ENCODE measurements around the gene LAMA1. TPM values are rescaled to one million over a fixed set of nuclear protein-coding genes. Genes with fewer than 3 reads are reported as not detected.

Gene LAMA1
- total RNA-seq, 4 donors from 2014 or later = 0.48 to 2.9 (median 2.6) TPM; not detected in 1

DNA sequence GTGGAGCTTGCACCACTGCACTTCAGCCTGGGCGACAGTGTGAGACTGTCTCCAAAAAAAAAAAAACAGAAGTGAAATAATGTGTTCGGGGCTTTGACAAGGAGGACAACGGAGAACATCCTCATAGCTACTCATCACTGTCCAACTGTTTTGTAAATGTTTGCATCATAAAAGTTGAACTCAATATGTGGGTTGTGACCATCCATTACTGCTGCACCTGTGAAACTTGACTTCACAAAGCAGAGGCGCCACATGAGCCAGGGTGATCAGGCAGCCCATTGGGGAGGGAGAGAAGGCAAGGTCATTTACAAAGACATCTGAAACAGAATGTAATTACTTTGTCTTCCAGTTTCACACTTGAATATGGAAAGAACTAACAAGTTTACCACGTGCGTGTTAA is 61.6 kb downstream of the LAMA1 start:
- in situ Hi-C loops (cut with MboI; ENCODE audit: low pct_ligation_motif_present in 1 of 4, low pct_unique_long_range_greater_than_20kb in 1 of 4, low sequenced_read_pairs in 3 of 4) (no loop called here), intact Hi-C loops (cut with DNase I; ENCODE audit: low total_unique reads) (no loop called here)
- no peaks in the 10 kb centered on the region for H3K27me3 ChIP-seq
- H3K4me3 ChIP-seq = no peak overlapping the region
- TF ChIP-seq POLR2A (IDR thresholded peaks at IDR 0.05) = no peak
- TF ChIP-seq, protein P1, sequence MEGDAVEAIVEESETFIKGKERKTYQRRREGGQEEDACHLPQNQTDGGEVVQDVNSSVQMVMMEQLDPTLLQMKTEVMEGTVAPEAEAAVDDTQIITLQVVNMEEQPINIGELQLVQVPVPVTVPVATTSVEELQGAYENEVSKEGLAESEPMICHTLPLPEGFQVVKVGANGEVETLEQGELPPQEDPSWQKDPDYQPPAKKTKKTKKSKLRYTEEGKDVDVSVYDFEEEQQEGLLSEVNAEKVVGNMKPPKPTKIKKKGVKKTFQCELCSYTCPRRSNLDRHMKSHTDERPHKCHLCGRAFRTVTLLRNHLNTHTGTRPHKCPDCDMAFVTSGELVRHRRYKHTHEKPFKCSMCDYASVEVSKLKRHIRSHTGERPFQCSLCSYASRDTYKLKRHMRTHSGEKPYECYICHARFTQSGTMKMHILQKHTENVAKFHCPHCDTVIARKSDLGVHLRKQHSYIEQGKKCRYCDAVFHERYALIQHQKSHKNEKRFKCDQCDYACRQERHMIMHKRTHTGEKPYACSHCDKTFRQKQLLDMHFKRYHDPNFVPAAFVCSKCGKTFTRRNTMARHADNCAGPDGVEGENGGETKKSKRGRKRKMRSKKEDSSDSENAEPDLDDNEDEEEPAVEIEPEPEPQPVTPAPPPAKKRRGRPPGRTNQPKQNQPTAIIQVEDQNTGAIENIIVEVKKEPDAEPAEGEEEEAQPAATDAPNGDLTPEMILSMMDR (IDR thresholded peaks at IDR 0.05) = no peak
- no peak for TF ChIP-seq EP300 (IDR thresholded peaks at IDR 0.05; ENCODE audit: low read depth)
- TF ChIP-seq POLR2AphosphoS5 (IDR thresholded peaks at IDR 0.05) = no peak
- DNase-seq = no peak
- no peaks in the 10 kb centered on the region for H3K4me1 ChIP-seq
- no peaks in the 10 kb centered on the region for H3K36me3 ChIP-seq
- no peak overlapping the region for H3K27ac ChIP-seq
- 80 to 86% methylated on average over 5 to 6 of the region's 6 CpGs for WGBS, 2 donors (ENCODE audit: low coverage in 1 of 2)
- no peaks in the 10 kb centered on the region for H3K9me3 ChIP-seq

DNA sequence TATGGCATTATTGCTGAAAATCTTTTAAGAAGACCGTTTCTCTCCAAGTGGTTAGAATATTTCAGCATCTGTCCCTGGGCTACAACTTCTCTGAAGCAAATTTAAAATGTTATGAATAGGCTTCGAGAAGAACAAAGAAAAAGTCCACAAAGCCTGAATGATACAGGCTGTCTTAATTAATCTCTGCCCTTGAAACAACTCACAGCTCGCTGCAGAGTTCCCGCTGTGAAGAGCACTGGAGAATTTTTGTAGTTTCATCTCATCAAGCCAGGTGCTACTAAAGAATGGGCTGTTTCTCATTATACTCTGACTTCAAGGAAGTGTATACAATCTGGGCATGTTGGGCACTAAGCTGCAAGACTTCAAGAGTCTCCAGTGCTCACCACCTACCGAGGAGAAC is 67.6 kb downstream of the LAMA1 start:
- Histone ChIP-seq H3K36me3 (no peaks in the 10 kb centered on the region), H3K9me3 (no peaks in the 10 kb centered on the region), H3K4me1 (no peaks in the 10 kb centered on the region), H3K4me3 (no peak overlapping the region), H3K27me3 (no peaks in the 10 kb centered on the region), H3K27ac (no peak overlapping the region)
- no peak for DNase-seq
- TF ChIP-seq, protein P1 (IDR thresholded peaks at IDR 0.05) = no peak
- TF ChIP-seq POLR2A (IDR thresholded peaks at IDR 0.05) (no peak), POLR2AphosphoS5 (IDR thresholded peaks at IDR 0.05) (no peak), EP300 (IDR thresholded peaks at IDR 0.05; ENCODE audit: low read depth) (no peak)
- 79 to 87% methylated on average over 3 to 5 of the region's 5 CpGs for WGBS, 2 donors (ENCODE audit: low coverage in 1 of 2)
- in situ Hi-C loops (cut with MboI; ENCODE audit: low pct_ligation_motif_present in 1 of 4, low pct_unique_long_range_greater_than_20kb in 1 of 4, low sequenced_read_pairs in 3 of 4) (no loop called here), intact Hi-C loops (cut with DNase I; ENCODE audit: low total_unique reads) (no loop called here)

DNA sequence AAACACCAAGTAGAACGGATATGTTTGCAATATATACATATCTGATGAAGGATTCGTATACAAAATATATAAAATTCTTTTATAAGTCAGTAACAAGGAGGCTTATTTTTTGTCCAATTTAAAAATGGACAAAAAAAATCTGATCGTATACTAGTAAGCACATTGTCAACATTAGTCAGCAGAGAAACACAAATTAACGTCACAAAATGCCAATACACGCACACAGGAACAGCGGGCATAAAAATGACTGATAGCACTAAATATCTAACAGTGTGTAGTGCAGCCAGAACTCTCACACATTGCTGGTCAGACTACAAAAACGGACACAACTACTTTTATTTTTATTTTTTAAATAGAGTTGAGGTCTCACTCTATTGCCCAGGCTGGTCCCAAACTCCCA is 69.5 kb downstream of the LAMA1 start:
- Histone ChIP-seq H3K27ac (no peak overlapping the region), H3K36me3 (no peaks in the 10 kb centered on the region), H3K9me3 (no peaks in the 10 kb centered on the region), H3K4me3 (no peak overlapping the region), H3K27me3 (no peaks in the 10 kb centered on the region), H3K4me1 (no peaks in the 10 kb centered on the region)
- 74 to 81% methylated on average over 7 of the region's 7 CpGs for WGBS, 2 donors (ENCODE audit: low coverage in 1 of 2)
- intact Hi-C loops (cut with DNase I; ENCODE audit: low total_unique reads) = no loop called here
- DNase-seq = no peak
- TF ChIP-seq POLR2AphosphoS5 (IDR thresholded peaks at IDR 0.05) (no peak), POLR2A (IDR thresholded peaks at IDR 0.05) (no peak)
- TF ChIP-seq, protein P1 (IDR thresholded peaks at IDR 0.05) = no peak
- in situ Hi-C loops (cut with MboI; ENCODE audit: low pct_ligation_motif_present in 1 of 4, low pct_unique_long_range_greater_than_20kb in 1 of 4, low sequenced_read_pairs in 3 of 4) = no loop called here

DNA sequence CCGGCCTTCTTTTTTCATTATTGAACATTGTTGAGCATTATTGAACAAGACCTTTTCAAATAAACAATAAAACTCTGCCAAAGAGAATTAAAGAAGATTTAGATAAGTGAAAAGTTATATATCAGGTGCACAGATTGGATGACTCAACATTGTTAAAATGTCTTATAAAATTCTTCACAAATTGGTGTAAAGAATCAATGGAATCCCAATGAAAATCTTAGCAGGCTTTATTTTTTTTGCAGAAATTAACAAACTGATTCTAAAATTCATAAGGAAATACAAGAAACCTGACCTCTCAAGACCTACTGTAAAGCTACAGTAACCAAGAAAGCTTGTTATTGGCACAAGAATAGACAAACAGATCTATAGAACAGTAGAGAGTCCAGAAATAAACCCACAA is 70.3 kb downstream of the LAMA1 start:
- intact Hi-C loops (cut with DNase I; ENCODE audit: low total_unique reads) = no loop called here
- Histone ChIP-seq H3K36me3 (no peaks in the 10 kb centered on the region), H3K4me1 (no peaks in the 10 kb centered on the region), H3K27ac (no peak overlapping the region), H3K27me3 (no peaks in the 10 kb centered on the region), H3K4me3 (no peak overlapping the region), H3K9me3 (no peaks in the 10 kb centered on the region)
- TF ChIP-seq POLR2AphosphoS5 (IDR thresholded peaks at IDR 0.05) = no peak
- TF ChIP-seq, protein P1 (IDR thresholded peaks at IDR 0.05) = no peak
- TF ChIP-seq EP300 (IDR thresholded peaks at IDR 0.05; ENCODE audit: low read depth) = no peak
- no peak for TF ChIP-seq POLR2A (IDR thresholded peaks at IDR 0.05)
- WGBS, 2 donors (ENCODE audit: low coverage in 1 of 2) = 29 to 42% methylated on average over 1 of the region's 1 CpG
- in situ Hi-C loops (cut with MboI; ENCODE audit: low pct_ligation_motif_present in 1 of 4, low pct_unique_long_range_greater_than_20kb in 1 of 4, low sequenced_read_pairs in 3 of 4) = no loop called here
- no peak for DNase-seq

All from transverse colon (tissue), 4 donors.